Osteoblast (primary cell): Measurements from ENCODE around the gene MED10. TPM values are rescaled to one million over a fixed set of nuclear protein-coding genes. Genes with fewer than 3 reads are reported as not detected.

Experiments
- DNase-seq: peaks from one replicate; pipeline ENCODE4 v3.0.0; 2011; ENCODE audit warnings: low spot score, mixed read lengths; ENCODE audit not compliant: insufficient read length; ENCODE audit errors: missing footprints
- H2AFZ ChIP-seq: 2 replicates; pipeline ENCODE4 v1.6.0; 2011; ENCODE audit warnings: mild to moderate bottlenecking, low read length
- H3K27ac ChIP-seq: 2 replicates; pipeline ENCODE4 v1.5.1; 2011; ENCODE audit warnings: mild to moderate bottlenecking, low read depth, low read length, moderate library complexity
- H3K27me3 ChIP-seq: 2 replicates; pipeline ENCODE4 v1.6.0; 2012; ENCODE audit warnings: mild to moderate bottlenecking, control low read depth, inconsistent platforms, low read length, moderate library complexity; ENCODE audit not compliant: insufficient read depth
- H3K36me3 ChIP-seq: 2 replicates; pipeline ENCODE4 v1.5.1; 2011; ENCODE audit warnings: mild to moderate bottlenecking, low read length, control low read depth, moderate library complexity; ENCODE audit not compliant: insufficient read depth
- H3K4me1 ChIP-seq: 2 replicates; pipeline ENCODE4 v1.5.1; 2011; ENCODE audit warnings: mild to moderate bottlenecking, low read length, control low read depth, moderate library complexity; ENCODE audit not compliant: insufficient read depth
- H3K4me2 ChIP-seq: 2 replicates; pipeline ENCODE4 v1.6.0; 2011; ENCODE audit warnings: mild to moderate bottlenecking, low read length; ENCODE audit not compliant: insufficient read depth
- H3K4me3 ChIP-seq: fragments of 200-600 bp; sonication (generic); 3 replicates; pipeline ENCODE4 v1.5.1; 2012; ENCODE audit warnings: mild to moderate bottlenecking, low read length, inconsistent platforms; ENCODE audit not compliant: insufficient read depth
- H3K79me2 ChIP-seq: 2 replicates; pipeline ENCODE4 v1.6.0; 2012; ENCODE audit warnings: mild to moderate bottlenecking, low read length, control low read depth, inconsistent platforms; ENCODE audit not compliant: insufficient read depth
- H3K9me3 ChIP-seq: 2 replicates; pipeline ENCODE4 v1.5.1; 2011; ENCODE audit warnings: low read depth, low read length, control low read depth
- H4K20me1 ChIP-seq: 2 replicates; pipeline ENCODE4 v1.6.0; 2012; ENCODE audit warnings: mild to moderate bottlenecking, low read length, control low read depth; ENCODE audit not compliant: insufficient read depth
- total RNA-seq: library from RNA; depleted of rRNA; stranded (reverse); fragments of >200 nt; gene quantifications from 2 replicates; pipeline ENCODE4 v1.2.3, GENCODE V29; 2012
- TF ChIP-seq, protein P1 (sequence below): IDR thresholded peaks from 2 replicates; pipeline ENCODE4 v1.5.1; 2011; ENCODE audit warnings: mild to moderate bottlenecking, low read depth, low read length, moderate library complexity; ENCODE audit errors: extremely low read depth

The MED10 gene
- total RNA-seq, 1 donor: 13.4 TPM

DNA sequence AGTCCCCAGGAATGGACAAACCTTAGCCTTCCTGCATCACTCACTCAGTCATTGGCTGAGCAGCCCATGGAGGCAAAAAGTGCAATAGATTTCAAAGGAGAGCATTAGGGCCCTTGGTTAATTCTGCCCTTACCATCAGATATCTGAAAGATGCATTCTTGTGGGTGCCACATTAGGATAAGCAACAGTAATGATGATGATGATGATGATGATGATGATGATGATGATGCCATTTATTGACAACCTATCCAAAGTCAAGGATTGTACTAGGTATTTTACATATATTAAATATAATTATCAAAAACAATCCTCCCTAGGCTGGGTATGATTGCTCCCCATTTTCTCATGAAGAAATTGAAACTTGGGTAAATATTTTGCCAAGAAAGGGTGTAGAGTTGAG is 9.6 kb upstream of the MED10 start:
- no peak overlapping the region for H3K4me2 ChIP-seq
- H2AFZ ChIP-seq: no peak overlapping the region
- no peaks in the 10 kb centered on the region for H3K4me1 ChIP-seq
- no peak for DNase-seq
- H3K79me2 ChIP-seq: no peaks in the 10 kb centered on the region
- H3K9me3 ChIP-seq: no peaks in the 10 kb centered on the region
- TF ChIP-seq, protein P1, sequence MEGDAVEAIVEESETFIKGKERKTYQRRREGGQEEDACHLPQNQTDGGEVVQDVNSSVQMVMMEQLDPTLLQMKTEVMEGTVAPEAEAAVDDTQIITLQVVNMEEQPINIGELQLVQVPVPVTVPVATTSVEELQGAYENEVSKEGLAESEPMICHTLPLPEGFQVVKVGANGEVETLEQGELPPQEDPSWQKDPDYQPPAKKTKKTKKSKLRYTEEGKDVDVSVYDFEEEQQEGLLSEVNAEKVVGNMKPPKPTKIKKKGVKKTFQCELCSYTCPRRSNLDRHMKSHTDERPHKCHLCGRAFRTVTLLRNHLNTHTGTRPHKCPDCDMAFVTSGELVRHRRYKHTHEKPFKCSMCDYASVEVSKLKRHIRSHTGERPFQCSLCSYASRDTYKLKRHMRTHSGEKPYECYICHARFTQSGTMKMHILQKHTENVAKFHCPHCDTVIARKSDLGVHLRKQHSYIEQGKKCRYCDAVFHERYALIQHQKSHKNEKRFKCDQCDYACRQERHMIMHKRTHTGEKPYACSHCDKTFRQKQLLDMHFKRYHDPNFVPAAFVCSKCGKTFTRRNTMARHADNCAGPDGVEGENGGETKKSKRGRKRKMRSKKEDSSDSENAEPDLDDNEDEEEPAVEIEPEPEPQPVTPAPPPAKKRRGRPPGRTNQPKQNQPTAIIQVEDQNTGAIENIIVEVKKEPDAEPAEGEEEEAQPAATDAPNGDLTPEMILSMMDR: no peak
- no peak overlapping the region for H3K27ac ChIP-seq
- H4K20me1 ChIP-seq: no peaks in the 10 kb centered on the region
- no peaks in the 10 kb centered on the region for H3K36me3 ChIP-seq
- H3K27me3 ChIP-seq: no peaks in the 10 kb centered on the region
- H3K4me3 ChIP-seq: no peak overlapping the region

DNA sequence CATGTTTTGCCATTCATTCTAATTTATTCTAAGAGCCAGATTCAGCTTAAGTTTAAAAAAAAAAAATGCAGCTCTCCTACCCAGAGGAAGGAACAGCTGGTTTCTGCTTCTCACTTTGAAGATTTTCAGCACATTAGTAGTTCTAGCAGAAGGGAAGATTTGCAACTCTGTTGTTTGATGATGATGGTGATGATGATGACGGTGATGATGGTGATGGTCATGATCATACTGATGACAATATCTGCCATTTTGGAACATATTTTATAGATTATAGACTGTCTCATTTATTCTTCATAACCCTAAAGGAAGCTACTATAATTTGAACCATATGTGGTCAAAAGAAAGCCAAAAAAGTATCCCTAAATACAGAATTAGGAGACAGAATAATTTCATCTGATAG is 7.9 kb upstream of the MED10 start:
- no peak overlapping the region for H3K4me2 ChIP-seq
- H3K27me3 ChIP-seq: no peaks in the 10 kb centered on the region
- no peaks in the 10 kb centered on the region for H3K36me3 ChIP-seq
- H3K79me2 ChIP-seq: no peaks in the 10 kb centered on the region
- no peaks in the 10 kb centered on the region for H4K20me1 ChIP-seq
- TF ChIP-seq, protein P1: no peak
- no peak overlapping the region for H3K27ac ChIP-seq
- no peak overlapping the region for H3K4me3 ChIP-seq
- no peak for DNase-seq
- H3K4me1 ChIP-seq: no peaks in the 10 kb centered on the region
- no peaks in the 10 kb centered on the region for H3K9me3 ChIP-seq
- no peak overlapping the region for H2AFZ ChIP-seq

DNA sequence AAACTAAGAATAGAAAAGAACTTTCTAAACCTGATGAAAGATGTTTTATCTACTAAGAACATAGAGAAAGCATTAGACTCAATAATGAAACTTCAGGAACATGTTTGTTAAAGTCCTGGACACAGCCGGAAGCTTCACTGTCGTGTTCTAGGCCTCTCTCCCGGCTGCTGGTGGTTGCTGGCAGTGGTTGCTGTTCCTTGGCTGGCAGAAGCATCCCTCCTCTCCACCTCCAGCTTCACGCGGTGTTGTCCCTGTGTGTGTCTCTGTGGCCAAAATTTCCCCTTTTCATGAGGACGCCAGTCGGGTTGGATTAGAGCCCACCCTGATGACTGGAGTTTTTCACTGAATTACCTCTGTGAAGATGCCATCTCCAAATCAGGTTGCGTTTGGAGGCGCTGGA is 6.5 kb upstream of the MED10 start:
- Histone ChIP-seq H3K79me2 (no peaks in the 10 kb centered on the region), H3K36me3 (no peaks in the 10 kb centered on the region), H3K4me3 (no peak overlapping the region), H2AFZ (no peak overlapping the region), H3K27ac (no peak overlapping the region), H3K4me1 (no peaks in the 10 kb centered on the region), H3K9me3 (no peaks in the 10 kb centered on the region), H4K20me1 (no peaks in the 10 kb centered on the region), H3K4me2 (no peak overlapping the region), H3K27me3 (no peaks in the 10 kb centered on the region)
- no peak for DNase-seq
- TF ChIP-seq, protein P1: no peak

DNA sequence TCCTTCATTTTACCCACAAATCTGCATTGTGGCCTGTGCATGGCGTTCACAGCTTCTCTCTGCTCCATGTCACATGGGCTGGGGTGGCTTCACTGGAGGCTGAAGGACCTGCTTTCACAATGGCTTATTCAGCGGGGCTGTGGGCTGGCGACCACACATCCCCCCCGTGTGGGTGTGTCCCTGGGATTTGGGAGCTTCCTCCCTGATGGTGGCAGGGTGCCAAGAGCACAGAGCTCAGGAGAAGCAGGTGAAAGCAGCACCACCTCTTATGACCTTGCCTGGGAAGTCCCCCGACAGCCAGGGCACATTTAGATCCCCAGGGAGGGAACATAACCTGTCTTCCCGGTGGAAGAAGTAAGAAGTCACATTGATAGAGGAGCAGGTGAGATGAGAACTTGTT is 5.0 kb upstream of the MED10 start:
- Histone ChIP-seq H4K20me1 (no peaks in the 10 kb centered on the region), H3K27ac (no peak overlapping the region), H3K4me2 (no peak overlapping the region), H3K9me3 (no peaks in the 10 kb centered on the region), H3K36me3 (no peaks in the 10 kb centered on the region), H3K79me2 (peaks cover 3% of the 10 kb centered on the region), H3K4me3 (no peak overlapping the region), H3K27me3 (no peaks in the 10 kb centered on the region), H2AFZ (no peak overlapping the region), H3K4me1 (peaks cover 5% of the 10 kb centered on the region)
- DNase-seq: no peak
- TF ChIP-seq, protein P1: no peak
